Measurements from ENCODE around the gene SCN1B. TPM values are rescaled to one million over a fixed set of nuclear protein-coding genes. Genes with fewer than 3 reads are reported as not detected.

The SCN1B gene
- total and polyA plus RNA-seq, 10 of the 15 experiments (the other 5 are each of a cell fraction or from before 2014, with no cell fraction given): 0.04 to 0.54 (median 0.11) TPM; not detected in 3

DNA sequence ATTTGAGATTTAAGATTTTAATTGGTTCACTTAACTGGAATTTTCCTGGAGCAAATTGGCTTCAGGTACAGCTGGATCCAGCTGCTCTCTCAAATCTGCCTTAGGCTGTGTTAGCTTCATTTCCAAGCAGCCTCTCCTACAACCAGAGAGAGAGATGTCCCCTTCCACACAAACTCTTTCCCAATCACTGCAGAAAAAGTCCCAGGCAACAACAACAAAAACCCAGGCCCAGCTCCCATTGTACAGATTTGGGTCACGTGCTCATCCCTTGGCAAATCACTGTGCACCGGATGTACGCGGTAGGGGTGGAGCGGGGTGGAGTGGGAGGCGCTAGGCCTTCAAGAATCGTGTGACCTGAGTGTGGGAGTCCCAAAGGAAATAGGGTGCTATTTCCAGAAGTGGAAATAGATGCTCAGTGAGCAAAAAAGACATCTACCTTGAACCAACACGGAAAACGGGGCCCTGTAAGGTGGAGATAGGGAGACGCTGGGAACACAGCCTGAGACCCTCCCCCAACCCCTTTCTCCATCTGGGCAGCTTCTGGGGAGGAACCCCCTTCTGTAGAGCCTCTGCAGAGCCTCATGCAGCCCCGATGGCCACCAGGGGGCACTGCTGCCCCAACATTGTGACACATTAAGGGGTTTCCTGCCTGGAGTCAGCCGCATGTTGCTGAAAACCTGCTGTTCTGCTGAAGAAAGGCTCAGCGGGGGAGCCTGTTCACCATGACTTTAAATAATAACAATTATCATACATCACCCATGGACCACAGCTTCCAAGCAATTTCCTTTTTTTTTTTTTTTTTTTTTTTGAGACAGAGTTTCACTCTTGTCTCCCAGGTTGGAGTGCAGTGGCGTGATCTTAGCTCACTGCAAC lies 36.7 kb downstream of the SCN1B start:
- CTCF ChIA-PET: interaction anchor here (0.6 to 3.6 kb wide), 37 partner anchors 9 to 515 kb away, joined by 3 to 71 read pairs (median 3); partner anchors contain the start of genes FXYD5 and LGI4
- DNase-seq (ENCODE audit: low read depth, low spot score) (peak; percentile 70), FAIRE-seq (peak; percentile 95), ATAC-seq (peak; percentile 99)
- H3K27me3 ChIP-seq (replicated peaks in 1 of 2; ENCODE audit: control insufficient read depth in 2 of 2, insufficient read depth in 2 of 2, low read length in 1 of 2): no peaks in the 10 kb centered on the region
- no peak overlapping the region for H3K9ac ChIP-seq (ENCODE audit: control insufficient read depth, insufficient read depth, low read length)
- H3K4me2 ChIP-seq (ENCODE audit: control insufficient read depth, insufficient read depth): peak overlapping the region; percentile 20
- no peaks in the 10 kb centered on the region for H4K20me1 ChIP-seq (ENCODE audit: control insufficient read depth, insufficient read depth)
- intact Hi-C loops (cut with micrococcal nuclease; ENCODE audit: unreplicated experiment): loop anchor here (1.0 kb wide), 3 partner anchors 19 to 68 kb away; partner anchors contain the start of gene LGI4
- H3K36me3 ChIP-seq (ENCODE audit: control insufficient read depth in 2 of 2, insufficient read depth in 2 of 2, low read length in 1 of 2): no peaks in the 10 kb centered on the region
- BruUV-seq (replicated peaks): no TSS peak
- H3K27ac ChIP-seq (ENCODE audit: control insufficient read depth, insufficient read depth): no peak overlapping the region
- no peaks in the 10 kb centered on the region; the same call in 2 of the 3 replicates for H3K9me3 ChIP-seq (replicated peaks; ENCODE audit: control insufficient read depth, insufficient read depth, low read length)
- RAD21 ChIA-PET (ENCODE audit: unreplicated experiment): interaction anchor here (0.6 to 2.6 kb wide), 23 partner anchors 14 to 443 kb away, joined by 3 to 31 read pairs (median 4); partner anchors contain the start of genes LGI4 and USF2
- no peaks in the 10 kb centered on the region for H3K79me2 ChIP-seq (ENCODE audit: control insufficient read depth, insufficient read depth, low read length)
- POLR2A ChIA-PET: interaction anchor here (0.5 to 1.2 kb wide), 4 partner anchors 27 to 810 kb away, joined by 3 to 4 read pairs (median 4); no protein-coding TSS in a partner anchor
- H3K4me3 ChIP-seq: no peak overlapping the region
- SMC1A ChIA-PET (ENCODE audit: uncharacterized antibody, unreplicated experiment): interaction anchor here (0.6 to 2.7 kb wide), 15 partner anchors 8 to 75 kb away, joined by 3 to 31 read pairs (median 4); partner anchors contain the start of gene LGI4
- under 1% methylated on average over 13 of the region's 14 CpGs for WGBS (ENCODE audit: insufficient coverage, insufficient replicate concordance, low lambda C conversion rate, missing lambda C conversion rate)
- peak overlapping the region; percentile 71 for H2AFZ ChIP-seq (ENCODE audit: control insufficient read depth, low read depth, low read length)
- in situ Hi-C loops (cut with MboI): loop anchor here (5.0 kb wide), 1 partner anchor 70 kb away; the partner anchor contains the start of genes FXYD1 and LGI4
- peaks cover 4% of the 10 kb centered on the region; the same call in 1 of the 2 replicates for H3K4me1 ChIP-seq (ENCODE audit: control insufficient read depth, insufficient read depth, low read length)
- TF ChIP-seq SMAD1 (IDR thresholded peaks at IDR 0.05; ENCODE audit: low read depth, partially characterized antibody): no peak
- TF ChIP-seq, protein P1, sequence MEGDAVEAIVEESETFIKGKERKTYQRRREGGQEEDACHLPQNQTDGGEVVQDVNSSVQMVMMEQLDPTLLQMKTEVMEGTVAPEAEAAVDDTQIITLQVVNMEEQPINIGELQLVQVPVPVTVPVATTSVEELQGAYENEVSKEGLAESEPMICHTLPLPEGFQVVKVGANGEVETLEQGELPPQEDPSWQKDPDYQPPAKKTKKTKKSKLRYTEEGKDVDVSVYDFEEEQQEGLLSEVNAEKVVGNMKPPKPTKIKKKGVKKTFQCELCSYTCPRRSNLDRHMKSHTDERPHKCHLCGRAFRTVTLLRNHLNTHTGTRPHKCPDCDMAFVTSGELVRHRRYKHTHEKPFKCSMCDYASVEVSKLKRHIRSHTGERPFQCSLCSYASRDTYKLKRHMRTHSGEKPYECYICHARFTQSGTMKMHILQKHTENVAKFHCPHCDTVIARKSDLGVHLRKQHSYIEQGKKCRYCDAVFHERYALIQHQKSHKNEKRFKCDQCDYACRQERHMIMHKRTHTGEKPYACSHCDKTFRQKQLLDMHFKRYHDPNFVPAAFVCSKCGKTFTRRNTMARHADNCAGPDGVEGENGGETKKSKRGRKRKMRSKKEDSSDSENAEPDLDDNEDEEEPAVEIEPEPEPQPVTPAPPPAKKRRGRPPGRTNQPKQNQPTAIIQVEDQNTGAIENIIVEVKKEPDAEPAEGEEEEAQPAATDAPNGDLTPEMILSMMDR (IDR thresholded peaks at IDR 0.05 in 2 of 3, conservative IDR thresholded peaks at IDR 0.05 in 1 of 3; ENCODE audit: control insufficient read depth in 2 of 3, extremely low read depth in 1 of 3, insufficient read depth in 1 of 3, low read depth in 3 of 3, low read length in 3 of 3): peak; percentile 81 to 93 (median 89)
- peak; percentile 60; the same call in 1 of the 2 replicates for TF ChIP-seq YY1 (IDR thresholded peaks at IDR 0.05; ENCODE audit: low read depth, low read length)
- peak in 1 of 2 experiments; percentile 58; a peak in 1 of 4 replicates for TF ChIP-seq BHLHE40 (IDR thresholded peaks at IDR 0.05; ENCODE audit: borderline replicate concordance in 1 of 2, low read depth in 2 of 2, low read length in 1 of 2)
- TF ChIP-seq MEF2B (IDR thresholded peaks at IDR 0.05; ENCODE audit: partially characterized antibody, poor library complexity, severe bottlenecking): peak; percentile 28
- TF ChIP-seq CREM (IDR thresholded peaks at IDR 0.05; ENCODE audit: low read depth): no peak; the same call in 1 of the 2 replicates
- peak; percentile 86 for TF ChIP-seq RAD51 (IDR thresholded peaks at IDR 0.05)
- peak; percentile 83 for TF ChIP-seq NFYB (IDR thresholded peaks at IDR 0.05; ENCODE audit: insufficient read depth, low read depth, low read length)
- TF ChIP-seq ZNF384 (IDR thresholded peaks at IDR 0.05; ENCODE audit: borderline replicate concordance, low read depth, low read length): no peak
- TF ChIP-seq, protein P2, sequence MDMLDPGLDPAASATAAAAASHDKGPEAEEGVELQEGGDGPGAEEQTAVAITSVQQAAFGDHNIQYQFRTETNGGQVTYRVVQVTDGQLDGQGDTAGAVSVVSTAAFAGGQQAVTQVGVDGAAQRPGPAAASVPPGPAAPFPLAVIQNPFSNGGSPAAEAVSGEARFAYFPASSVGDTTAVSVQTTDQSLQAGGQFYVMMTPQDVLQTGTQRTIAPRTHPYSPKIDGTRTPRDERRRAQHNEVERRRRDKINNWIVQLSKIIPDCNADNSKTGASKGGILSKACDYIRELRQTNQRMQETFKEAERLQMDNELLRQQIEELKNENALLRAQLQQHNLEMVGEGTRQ (IDR thresholded peaks at IDR 0.05; ENCODE audit: borderline replicate concordance, low read depth, low read length): peak; percentile 18; the same call in 1 of the 2 replicates
- no peak for TF ChIP-seq SRF (IDR thresholded peaks at IDR 0.05; ENCODE audit: low read depth in 2 of 2, low read length in 2 of 2)
- TF ChIP-seq TCF7 (IDR thresholded peaks at IDR 0.05; ENCODE audit: borderline replicate concordance): no peak
- TF ChIP-seq, protein P3, sequence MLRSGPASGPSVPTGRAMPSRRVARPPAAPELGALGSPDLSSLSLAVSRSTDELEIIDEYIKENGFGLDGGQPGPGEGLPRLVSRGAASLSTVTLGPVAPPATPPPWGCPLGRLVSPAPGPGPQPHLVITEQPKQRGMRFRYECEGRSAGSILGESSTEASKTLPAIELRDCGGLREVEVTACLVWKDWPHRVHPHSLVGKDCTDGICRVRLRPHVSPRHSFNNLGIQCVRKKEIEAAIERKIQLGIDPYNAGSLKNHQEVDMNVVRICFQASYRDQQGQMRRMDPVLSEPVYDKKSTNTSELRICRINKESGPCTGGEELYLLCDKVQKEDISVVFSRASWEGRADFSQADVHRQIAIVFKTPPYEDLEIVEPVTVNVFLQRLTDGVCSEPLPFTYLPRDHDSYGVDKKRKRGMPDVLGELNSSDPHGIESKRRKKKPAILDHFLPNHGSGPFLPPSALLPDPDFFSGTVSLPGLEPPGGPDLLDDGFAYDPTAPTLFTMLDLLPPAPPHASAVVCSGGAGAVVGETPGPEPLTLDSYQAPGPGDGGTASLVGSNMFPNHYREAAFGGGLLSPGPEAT (IDR thresholded peaks at IDR 0.05; ENCODE audit: low read depth): no peak
- 0 out of 2 replicates have a peak, but pooled peaks have one; percentile 16 for TF ChIP-seq SMARCA5 (IDR thresholded peaks at IDR 0.05)
- TF ChIP-seq KLF5 (IDR thresholded peaks at IDR 0.05; ENCODE audit: partially characterized antibody): no peak
- TF ChIP-seq MTA2 (IDR thresholded peaks at IDR 0.05; ENCODE audit: low read depth): no peak
